ENCODE results near the gene HHAT. TPM values are rescaled to one million over a fixed set of nuclear protein-coding genes. Genes with fewer than 3 reads are reported as not detected.

Gene HHAT
- polyA plus RNA-seq, 3 donors: 1.1 to 1.6 (median 1.5) TPM

DNA sequence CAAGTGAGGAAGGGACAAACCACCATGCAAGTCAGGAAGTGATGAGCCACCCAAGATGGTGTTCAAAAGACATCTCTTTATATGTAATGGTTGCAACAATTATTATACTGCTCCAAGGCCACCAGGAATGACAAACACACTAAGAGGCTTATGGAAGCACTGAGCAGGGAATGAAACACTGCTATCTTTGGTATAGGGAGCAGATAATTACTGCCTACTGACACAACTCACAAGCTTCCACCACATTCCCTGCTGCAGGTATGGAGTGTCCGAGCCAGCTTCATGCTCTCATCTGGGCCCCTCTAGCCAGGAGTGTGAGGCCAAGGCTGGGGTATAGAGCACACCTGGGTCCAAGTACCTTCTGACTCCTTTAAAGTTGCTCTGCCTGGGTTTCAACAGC lies 371.4 kb downstream of the HHAT start:
- Histone ChIP-seq H3K4me2 (replicated peaks; ENCODE audit: extremely low read depth, low read length, poor library complexity, severe bottlenecking) (no peak overlapping the region), H3K27ac (ENCODE audit: low read depth in 1 of 2, low read length in 2 of 2) (no peak overlapping the region), H2AFZ (ENCODE audit: insufficient read depth, low read depth, low read length, poor library complexity, severe bottlenecking) (no peak overlapping the region), H4K20me1 (ENCODE audit: insufficient read depth, low read length) (no peaks in the 10 kb centered on the region), H3K36me3 (replicated peaks in 1 of 2; ENCODE audit: control insufficient read depth in 1 of 2, insufficient read depth in 2 of 2, low read length in 2 of 2) (no peaks in the 10 kb centered on the region), H3K9ac (ENCODE audit: insufficient read depth, low read length, poor library complexity, severe bottlenecking) (no peak overlapping the region), H3K79me2 (ENCODE audit: insufficient read depth, low read length) (no peaks in the 10 kb centered on the region), H3K27me3 (ENCODE audit: control insufficient read depth in 2 of 2, insufficient read depth in 2 of 2, low read length in 2 of 2) (no peaks in the 10 kb centered on the region), H3K4me1 (ENCODE audit: control insufficient read depth in 1 of 2, insufficient read depth in 2 of 2, low read length in 2 of 2) (no peaks in the 10 kb centered on the region), H3K9me3 (replicated peaks in 1 of 2; ENCODE audit: control insufficient read depth in 1 of 2, insufficient read depth in 1 of 2, low read length in 2 of 2) (no peaks in the 10 kb centered on the region), H3K4me3 (replicated peaks in 1 of 3; ENCODE audit: low read depth in 2 of 3, low read length in 3 of 3) (no peak overlapping the region)
- no peak for TF ChIP-seq CTCF (IDR thresholded peaks at IDR 0.05)
- H3K27ac Mint-ChIP-seq: no peak overlapping the region
- no peak overlapping the region for H3K4me3 Mint-ChIP-seq
- peaks cover 1 to 5% (median 3%) of the 10 kb centered on the region in 3 donors for H3K27me3 Mint-ChIP-seq (ENCODE audit: low read depth in 3 of 3)
- intact Hi-C loops (cut with micrococcal nuclease): no loop called here
- no peak for DNase-seq
- peaks cover 0 to 4% (median 0%) of the 10 kb centered on the region in 7 donors for H3K9me3 Mint-ChIP-seq
- no peaks in the 10 kb centered on the region for H3K36me3 Mint-ChIP-seq
- no CpG with 5 or more reads among the region's 1 CpG for WGBS (ENCODE audit: insufficient coverage)
- no peaks in the 10 kb centered on the region for H3K4me1 Mint-ChIP-seq

DNA sequence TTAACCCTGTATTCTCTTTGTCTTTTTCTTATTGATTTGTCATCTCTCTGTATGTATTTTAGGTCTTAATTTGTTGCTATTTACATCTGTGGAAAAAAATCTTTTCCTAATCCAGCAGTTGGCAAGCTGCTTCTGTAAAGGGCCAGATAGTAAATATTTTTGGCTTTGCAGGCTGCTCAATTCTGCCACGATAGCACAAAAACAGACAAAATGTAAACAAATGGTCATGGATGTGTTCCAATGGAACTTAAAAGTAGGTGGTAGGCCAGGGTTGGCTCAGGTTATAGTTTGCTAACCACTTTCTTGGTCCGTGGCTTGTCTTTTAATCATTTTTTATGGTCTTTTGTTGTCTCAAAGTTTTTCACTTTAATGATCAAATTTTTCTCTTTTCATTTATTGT lies 371.8 kb downstream of the HHAT start:
- peaks cover 1 to 3% (median 3%) of the 10 kb centered on the region in 3 donors for H3K27me3 Mint-ChIP-seq (ENCODE audit: low read depth in 3 of 3)
- peaks cover 0 to 4% (median 0%) of the 10 kb centered on the region in 7 donors for H3K9me3 Mint-ChIP-seq
- no peaks in the 10 kb centered on the region for H3K36me3 Mint-ChIP-seq
- Histone ChIP-seq H3K27me3 (ENCODE audit: control insufficient read depth in 2 of 2, insufficient read depth in 2 of 2, low read length in 2 of 2) (no peaks in the 10 kb centered on the region), H3K4me3 (replicated peaks in 1 of 3; ENCODE audit: low read depth in 2 of 3, low read length in 3 of 3) (no peak overlapping the region), H3K4me2 (replicated peaks; ENCODE audit: extremely low read depth, low read length, poor library complexity, severe bottlenecking) (no peak overlapping the region), H3K36me3 (replicated peaks in 1 of 2; ENCODE audit: control insufficient read depth in 1 of 2, insufficient read depth in 2 of 2, low read length in 2 of 2) (no peaks in the 10 kb centered on the region), H2AFZ (ENCODE audit: insufficient read depth, low read depth, low read length, poor library complexity, severe bottlenecking) (no peak overlapping the region), H4K20me1 (ENCODE audit: insufficient read depth, low read length) (no peaks in the 10 kb centered on the region), H3K27ac (ENCODE audit: low read depth in 1 of 2, low read length in 2 of 2) (no peak overlapping the region), H3K9ac (ENCODE audit: insufficient read depth, low read length, poor library complexity, severe bottlenecking) (no peak overlapping the region), H3K4me1 (ENCODE audit: control insufficient read depth in 1 of 2, insufficient read depth in 2 of 2, low read length in 2 of 2) (no peaks in the 10 kb centered on the region), H3K9me3 (replicated peaks in 1 of 2; ENCODE audit: control insufficient read depth in 1 of 2, insufficient read depth in 1 of 2, low read length in 2 of 2) (no peaks in the 10 kb centered on the region), H3K79me2 (ENCODE audit: insufficient read depth, low read length) (no peaks in the 10 kb centered on the region)
- no peak overlapping the region for H3K4me3 Mint-ChIP-seq
- no peak for TF ChIP-seq CTCF (IDR thresholded peaks at IDR 0.05)
- no peak overlapping the region for H3K27ac Mint-ChIP-seq
- 63% methylated on average over 1 of the region's 2 CpGs for WGBS (ENCODE audit: insufficient coverage)
- intact Hi-C loops (cut with micrococcal nuclease): no loop called here
- no peak for DNase-seq
- no peaks in the 10 kb centered on the region for H3K4me1 Mint-ChIP-seq
